B cell (primary cell): ENCODE data around the gene GPC3.

ENCODE experiments used
- EZH2 ChIP-seq: IDR thresholded peaks from 2 replicates; pipeline ENCODE4 v1.6.1; 2012; ENCODE audit warnings: borderline replicate concordance, low read depth, mild to moderate bottlenecking, moderate library complexity, low read length; ENCODE audit not compliant: insufficient read depth, poor library complexity, severe bottlenecking
- TF ChIP-seq, protein P1 (sequence below): fragments of 200-600 bp; IDR thresholded peaks from one replicate; pipeline ENCODE4 v1.8.0; 2022; ENCODE audit warnings: antibody characterized with exemption, mild to moderate bottlenecking

DNA sequence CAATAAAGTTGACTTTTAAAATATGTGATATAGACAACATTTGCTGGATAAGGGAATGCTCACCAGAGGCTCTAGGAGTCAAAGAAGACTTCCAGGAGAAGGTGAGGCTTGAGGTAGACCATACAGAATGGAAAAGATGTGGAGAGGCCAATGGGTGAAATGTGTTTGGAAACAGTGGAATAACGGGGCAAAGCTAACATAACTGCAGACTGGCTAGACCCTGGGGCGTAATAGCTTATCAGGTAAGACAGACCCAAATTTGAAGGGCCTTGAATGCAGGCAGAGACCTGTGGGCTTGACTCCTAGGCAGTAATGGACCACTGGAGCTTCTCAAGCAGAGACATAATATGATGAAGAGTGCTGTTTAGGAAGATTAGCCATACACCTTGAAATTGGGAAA, 25.4 kb downstream of the GPC3 start:
- TF ChIP-seq, protein P1, sequence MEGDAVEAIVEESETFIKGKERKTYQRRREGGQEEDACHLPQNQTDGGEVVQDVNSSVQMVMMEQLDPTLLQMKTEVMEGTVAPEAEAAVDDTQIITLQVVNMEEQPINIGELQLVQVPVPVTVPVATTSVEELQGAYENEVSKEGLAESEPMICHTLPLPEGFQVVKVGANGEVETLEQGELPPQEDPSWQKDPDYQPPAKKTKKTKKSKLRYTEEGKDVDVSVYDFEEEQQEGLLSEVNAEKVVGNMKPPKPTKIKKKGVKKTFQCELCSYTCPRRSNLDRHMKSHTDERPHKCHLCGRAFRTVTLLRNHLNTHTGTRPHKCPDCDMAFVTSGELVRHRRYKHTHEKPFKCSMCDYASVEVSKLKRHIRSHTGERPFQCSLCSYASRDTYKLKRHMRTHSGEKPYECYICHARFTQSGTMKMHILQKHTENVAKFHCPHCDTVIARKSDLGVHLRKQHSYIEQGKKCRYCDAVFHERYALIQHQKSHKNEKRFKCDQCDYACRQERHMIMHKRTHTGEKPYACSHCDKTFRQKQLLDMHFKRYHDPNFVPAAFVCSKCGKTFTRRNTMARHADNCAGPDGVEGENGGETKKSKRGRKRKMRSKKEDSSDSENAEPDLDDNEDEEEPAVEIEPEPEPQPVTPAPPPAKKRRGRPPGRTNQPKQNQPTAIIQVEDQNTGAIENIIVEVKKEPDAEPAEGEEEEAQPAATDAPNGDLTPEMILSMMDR = no peak
- TF ChIP-seq EZH2 = no peak
